ENCODE data around the gene AHDC1.
A peak's percentile ranks its signal among the peaks of the same experiment; 100 is the strongest.

The AHDC1 gene, protein sequence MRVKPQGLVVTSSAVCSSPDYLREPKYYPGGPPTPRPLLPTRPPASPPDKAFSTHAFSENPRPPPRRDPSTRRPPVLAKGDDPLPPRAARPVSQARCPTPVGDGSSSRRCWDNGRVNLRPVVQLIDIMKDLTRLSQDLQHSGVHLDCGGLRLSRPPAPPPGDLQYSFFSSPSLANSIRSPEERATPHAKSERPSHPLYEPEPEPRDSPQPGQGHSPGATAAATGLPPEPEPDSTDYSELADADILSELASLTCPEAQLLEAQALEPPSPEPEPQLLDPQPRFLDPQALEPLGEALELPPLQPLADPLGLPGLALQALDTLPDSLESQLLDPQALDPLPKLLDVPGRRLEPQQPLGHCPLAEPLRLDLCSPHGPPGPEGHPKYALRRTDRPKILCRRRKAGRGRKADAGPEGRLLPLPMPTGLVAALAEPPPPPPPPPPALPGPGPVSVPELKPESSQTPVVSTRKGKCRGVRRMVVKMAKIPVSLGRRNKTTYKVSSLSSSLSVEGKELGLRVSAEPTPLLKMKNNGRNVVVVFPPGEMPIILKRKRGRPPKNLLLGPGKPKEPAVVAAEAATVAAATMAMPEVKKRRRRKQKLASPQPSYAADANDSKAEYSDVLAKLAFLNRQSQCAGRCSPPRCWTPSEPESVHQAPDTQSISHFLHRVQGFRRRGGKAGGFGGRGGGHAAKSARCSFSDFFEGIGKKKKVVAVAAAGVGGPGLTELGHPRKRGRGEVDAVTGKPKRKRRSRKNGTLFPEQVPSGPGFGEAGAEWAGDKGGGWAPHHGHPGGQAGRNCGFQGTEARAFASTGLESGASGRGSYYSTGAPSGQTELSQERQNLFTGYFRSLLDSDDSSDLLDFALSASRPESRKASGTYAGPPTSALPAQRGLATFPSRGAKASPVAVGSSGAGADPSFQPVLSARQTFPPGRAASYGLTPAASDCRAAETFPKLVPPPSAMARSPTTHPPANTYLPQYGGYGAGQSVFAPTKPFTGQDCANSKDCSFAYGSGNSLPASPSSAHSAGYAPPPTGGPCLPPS (N-terminal part only)

DNA sequence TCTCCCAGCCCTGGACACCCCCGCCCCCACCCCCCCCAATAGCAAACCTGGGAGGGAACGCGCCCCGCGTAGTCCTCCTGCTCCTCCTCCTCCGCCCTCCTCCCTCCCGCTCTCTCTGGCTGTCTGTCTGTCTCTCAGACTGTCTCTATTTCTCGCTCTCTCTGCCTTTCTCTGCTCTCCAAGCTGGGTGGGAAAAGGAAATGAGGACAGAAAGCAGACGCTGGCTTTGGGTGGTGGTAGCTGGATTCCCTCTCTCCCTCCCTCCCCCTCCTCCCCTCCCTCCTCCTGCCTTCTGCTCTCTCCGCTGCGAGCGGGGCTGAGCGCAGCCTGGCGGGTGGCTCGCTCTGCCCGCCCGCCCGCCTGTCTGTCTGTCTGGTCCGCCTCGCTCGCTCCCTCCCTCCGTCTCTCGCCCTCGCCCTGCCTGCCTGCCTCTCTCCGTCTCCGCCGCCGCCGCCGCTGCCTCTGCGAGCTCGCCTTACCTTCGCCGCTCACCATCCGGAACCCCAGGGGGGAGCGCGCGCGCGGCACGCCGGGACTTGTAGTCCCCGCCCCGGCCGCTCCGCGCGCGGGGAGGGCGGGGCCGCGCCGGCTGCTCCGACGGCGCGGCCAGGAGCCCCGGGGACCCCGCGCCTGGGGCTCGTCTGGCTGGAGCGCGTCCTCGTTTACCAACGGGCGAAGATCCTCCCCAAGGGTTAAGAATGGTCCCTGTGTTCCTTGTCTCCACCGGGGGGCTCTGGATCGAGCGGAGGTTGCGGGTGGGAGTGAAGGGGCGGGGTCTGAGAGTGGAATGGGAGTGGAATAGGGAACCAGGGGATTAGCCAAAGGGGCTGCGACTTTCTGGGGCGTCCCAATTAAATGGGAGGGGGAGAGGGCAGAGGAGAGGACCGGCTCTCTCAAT lies at the start of gene AHDC1:
Gene AHDC1 (minus strand): TSS at position 464 of the 898 bp plus-strand sequence. CDS start 52,029 bp downstream, outside the sequence.
- Mint-ChIP-seq H3K4me1 (ENCODE audit: low read depth) (peaks cover 35% of the 10 kb centered on the region), H3K9me3 (no peaks in the 10 kb centered on the region), H3K4me3 (peak within 1 kb of the TSS; percentile 88), H3K27me3 (peaks cover 13% of the 10 kb centered on the region), H3K27ac (peak within 1 kb of the TSS; percentile 81), H3K36me3 (ENCODE audit: low read depth) (peaks cover 10% of the 10 kb centered on the region)
- intact Hi-C loops (cut with micrococcal nuclease), result loop anchor here (1.0 kb wide), 1 partner anchor 48 kb away; no protein-coding TSS in a partner anchor

DNA sequence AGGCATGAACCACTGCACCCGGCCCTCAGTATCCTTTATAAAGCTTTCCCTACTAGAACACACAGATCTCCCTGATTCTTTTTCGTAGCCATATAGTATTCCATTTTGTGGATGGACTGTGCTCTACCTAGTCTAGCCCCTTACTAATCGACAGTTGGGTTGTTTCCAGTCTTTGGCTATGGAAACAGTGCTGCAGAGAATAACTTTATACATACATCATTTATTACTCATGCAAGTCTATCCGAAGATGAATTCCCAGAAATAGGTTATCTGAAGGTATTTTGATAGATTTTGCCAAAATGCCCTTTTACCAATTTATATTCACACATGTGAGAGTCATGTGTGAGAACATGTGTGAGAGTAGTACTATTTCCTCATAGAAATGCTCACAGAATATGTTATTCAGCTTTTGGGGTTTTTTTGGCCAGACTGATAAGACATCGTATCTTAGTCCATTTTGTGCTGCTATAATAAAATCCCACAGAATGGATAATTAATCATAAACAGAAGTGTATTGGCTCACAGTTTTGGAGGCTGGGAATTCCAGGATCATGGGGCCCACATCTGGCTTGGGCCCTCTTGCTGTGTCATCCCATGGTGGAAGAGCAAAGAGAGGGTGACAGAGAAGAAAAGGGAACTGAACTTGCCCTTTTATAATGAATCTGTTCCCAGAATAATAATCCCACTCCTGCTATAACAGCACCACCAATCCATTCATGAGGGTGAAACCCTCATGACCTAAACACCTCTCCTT lies 48.3 kb upstream of the AHDC1 start:
- Mint-ChIP-seq H3K27me3 (no peaks in the 10 kb centered on the region), H3K4me3 (no peak overlapping the region), H3K4me1 (ENCODE audit: low read depth) (peaks cover 55% of the 10 kb centered on the region), H3K36me3 (ENCODE audit: low read depth) (no peaks in the 10 kb centered on the region), H3K27ac (peak overlapping the region; percentile 80), H3K9me3 (no peaks in the 10 kb centered on the region)
- intact Hi-C loops (cut with micrococcal nuclease), result no loop called here

DNA sequence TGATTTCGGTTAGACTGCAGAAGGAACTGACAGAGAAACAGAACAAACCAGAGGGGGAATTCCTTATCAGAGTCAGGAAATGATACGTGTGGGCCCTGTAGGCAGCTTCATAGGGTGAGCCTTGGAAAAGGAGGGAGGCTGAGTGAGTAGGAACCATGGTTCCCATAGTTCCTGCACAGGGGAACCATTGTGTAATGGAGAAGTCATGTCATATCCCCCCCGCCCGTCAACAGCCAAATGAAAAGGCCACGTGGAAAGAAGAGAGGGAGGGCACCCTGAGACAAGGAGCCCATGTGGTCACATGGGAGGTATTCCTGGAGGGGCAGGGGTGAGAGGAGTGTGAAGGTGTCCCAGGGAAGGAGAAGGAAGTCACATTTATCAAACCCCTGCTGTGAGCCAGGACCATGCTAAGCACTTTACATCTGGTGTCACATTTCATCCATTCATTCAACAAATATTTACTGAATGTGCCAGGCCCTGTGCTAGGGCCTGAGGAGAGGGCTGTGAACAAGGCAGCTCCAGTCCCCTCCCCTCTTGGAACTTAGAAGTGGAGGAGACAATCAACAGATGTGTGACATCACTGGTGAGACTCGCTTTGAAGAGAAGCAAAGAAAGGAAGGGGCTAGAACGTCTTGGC lies 46.7 kb upstream of the AHDC1 start:
- H3K4me3 Mint-ChIP-seq, result no peak overlapping the region
- no peaks in the 10 kb centered on the region for H3K36me3 Mint-ChIP-seq (ENCODE audit: low read depth)
- no peaks in the 10 kb centered on the region for H3K9me3 Mint-ChIP-seq
- peak overlapping the region; percentile 81 for H3K27ac Mint-ChIP-seq
- intact Hi-C loops (cut with micrococcal nuclease), result no loop called here
- no peaks in the 10 kb centered on the region for H3K27me3 Mint-ChIP-seq
- peaks cover 43% of the 10 kb centered on the region for H3K4me1 Mint-ChIP-seq (ENCODE audit: low read depth)

DNA sequence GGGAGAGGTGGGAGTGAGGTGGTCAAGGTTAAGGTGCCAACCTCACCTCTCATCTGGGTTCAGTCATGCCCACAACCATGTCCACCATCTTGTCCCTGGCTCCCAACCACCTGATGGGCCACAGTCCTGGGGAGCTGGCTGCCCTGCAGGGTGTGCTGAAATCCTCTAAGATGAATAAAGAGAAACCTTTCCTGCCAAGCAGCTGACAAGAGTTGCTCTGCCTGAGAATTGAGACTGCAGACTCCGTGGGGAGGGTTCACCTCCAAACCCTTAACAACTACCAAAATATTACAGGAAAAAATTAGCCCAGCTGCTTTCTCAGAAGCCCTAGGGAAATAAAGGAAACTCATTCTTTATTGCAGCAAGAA lies 46.2 kb upstream of the AHDC1 start:
- no peaks in the 10 kb centered on the region for H3K27me3 Mint-ChIP-seq
- H3K27ac Mint-ChIP-seq, result peak overlapping the region; percentile 81
- no peaks in the 10 kb centered on the region for H3K36me3 Mint-ChIP-seq (ENCODE audit: low read depth)
- H3K4me3 Mint-ChIP-seq, result no peak overlapping the region
- intact Hi-C loops (cut with micrococcal nuclease), result no loop called here
- H3K4me1 Mint-ChIP-seq (ENCODE audit: low read depth), result peaks cover 38% of the 10 kb centered on the region
- H3K9me3 Mint-ChIP-seq, result no peaks in the 10 kb centered on the region

DNA sequence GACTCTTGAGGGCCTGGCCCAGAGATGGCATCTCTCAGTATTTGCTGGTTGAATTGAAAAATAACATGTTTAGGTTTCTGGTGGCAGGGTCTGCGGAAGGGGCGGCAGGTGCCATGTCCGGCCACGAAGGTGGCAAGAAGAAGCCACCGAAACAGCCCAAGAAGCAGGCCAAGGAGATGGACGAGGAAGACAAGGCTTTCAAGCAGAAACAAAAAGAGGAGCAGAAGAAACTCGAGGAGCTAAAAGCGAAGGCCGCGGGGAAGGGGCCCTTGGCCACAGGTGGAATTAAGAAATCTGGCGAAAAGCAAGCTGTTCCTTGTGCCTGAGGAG lies 45.3 kb upstream of the AHDC1 start:
- Mint-ChIP-seq H3K4me1 (ENCODE audit: low read depth) (peaks cover 34% of the 10 kb centered on the region), H3K27ac (peak overlapping the region; percentile 2), H3K4me3 (no peak overlapping the region), H3K36me3 (ENCODE audit: low read depth) (no peaks in the 10 kb centered on the region), H3K27me3 (no peaks in the 10 kb centered on the region), H3K9me3 (no peaks in the 10 kb centered on the region)
- intact Hi-C loops (cut with micrococcal nuclease), result no loop called here

DNA sequence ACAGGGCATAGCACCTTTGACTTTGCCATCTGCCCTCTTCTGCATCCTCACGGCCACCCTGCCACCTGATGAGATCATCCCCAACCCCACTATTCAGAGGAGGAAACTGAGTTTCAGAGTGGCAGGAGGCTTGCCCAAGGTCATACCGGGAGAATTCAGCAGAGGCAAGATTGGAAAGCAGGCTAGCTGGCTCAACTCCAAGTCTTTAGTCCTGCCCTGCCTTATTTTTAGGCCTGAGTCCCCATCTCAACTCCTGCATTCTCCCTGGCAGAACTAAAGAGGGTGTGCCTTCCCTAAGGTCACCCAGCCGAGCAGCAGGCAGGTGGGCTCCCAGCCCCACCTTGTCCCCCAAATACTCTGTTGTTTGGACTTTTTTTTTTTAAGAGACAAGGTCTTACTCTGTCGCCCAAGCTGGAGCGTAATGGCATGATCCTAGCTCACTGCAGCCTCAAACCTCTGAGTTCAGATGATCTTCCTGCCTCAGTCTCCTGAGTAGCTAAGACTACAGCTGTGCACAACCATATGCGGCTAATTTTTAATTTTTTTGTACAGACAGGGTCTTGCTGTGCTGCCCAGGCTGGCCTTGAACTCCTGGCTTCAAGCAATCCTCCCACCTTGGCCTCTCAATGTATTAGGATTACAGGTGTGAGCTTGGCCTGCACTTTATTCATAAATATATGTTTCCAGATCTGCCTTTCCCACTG lies 44.8 kb upstream of the AHDC1 start:
- Mint-ChIP-seq H3K4me1 (ENCODE audit: low read depth) (peaks cover 39% of the 10 kb centered on the region), H3K4me3 (no peak overlapping the region)

DNA sequence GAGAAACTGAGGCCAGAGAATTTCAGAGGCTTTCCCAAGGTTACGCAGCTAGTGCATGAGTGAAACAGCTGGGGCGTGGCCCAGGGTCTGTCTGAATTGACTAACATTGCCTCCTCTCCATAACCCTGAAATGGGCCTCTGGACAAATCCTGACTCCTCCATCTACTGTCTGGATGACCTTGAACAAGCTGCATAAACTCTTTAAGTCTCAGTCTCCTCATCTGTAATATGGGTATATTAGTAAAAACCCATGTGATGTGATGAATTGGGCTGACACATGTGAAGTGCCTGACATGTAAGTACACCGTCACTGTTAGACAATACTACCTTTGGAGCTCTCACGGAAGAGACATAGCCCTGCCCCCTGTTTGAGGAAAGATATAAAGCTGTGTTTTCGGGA lies 43.4 kb upstream of the AHDC1 start:
- H3K4me3 Mint-ChIP-seq, result no peak overlapping the region
- intact Hi-C loops (cut with micrococcal nuclease), result no loop called here
- peak overlapping the region; percentile 63 for H3K27ac Mint-ChIP-seq
- H3K4me1 Mint-ChIP-seq (ENCODE audit: low read depth), result peaks cover 38% of the 10 kb centered on the region
- H3K36me3 Mint-ChIP-seq (ENCODE audit: low read depth), result no peaks in the 10 kb centered on the region
- no peaks in the 10 kb centered on the region for H3K9me3 Mint-ChIP-seq
- no peaks in the 10 kb centered on the region for H3K27me3 Mint-ChIP-seq

More for the DNA sequence above, 44.8 kb upstream of the AHDC1 start:
- H3K27me3 Mint-ChIP-seq, result no peaks in the 10 kb centered on the region
- H3K27ac Mint-ChIP-seq, result peak overlapping the region; percentile 2
- H3K9me3 Mint-ChIP-seq, result no peaks in the 10 kb centered on the region
- intact Hi-C loops (cut with micrococcal nuclease), result no loop called here
- no peaks in the 10 kb centered on the region for H3K36me3 Mint-ChIP-seq (ENCODE audit: low read depth)

DNA sequence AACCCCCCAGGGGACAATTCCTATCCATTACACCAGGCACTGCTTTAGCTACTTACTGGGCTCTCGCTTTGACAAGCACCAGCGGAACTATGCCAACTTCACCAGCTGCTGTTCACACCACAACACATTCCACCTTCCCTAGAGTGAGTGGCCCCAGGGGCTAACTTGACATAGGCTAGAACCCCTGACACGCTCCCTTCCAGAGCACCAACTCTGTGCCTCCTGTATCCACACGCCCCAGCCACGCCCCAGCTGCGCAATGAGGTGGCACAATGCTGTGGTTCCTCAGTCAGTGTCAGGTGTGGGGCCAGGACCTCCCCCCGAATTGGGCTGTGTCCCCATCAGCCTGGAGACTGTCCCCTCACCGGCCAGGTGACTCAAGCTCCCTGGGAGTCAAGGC lies 42.7 kb upstream of the AHDC1 start:
- H3K27ac Mint-ChIP-seq, result peak overlapping the region; percentile 63

DNA sequence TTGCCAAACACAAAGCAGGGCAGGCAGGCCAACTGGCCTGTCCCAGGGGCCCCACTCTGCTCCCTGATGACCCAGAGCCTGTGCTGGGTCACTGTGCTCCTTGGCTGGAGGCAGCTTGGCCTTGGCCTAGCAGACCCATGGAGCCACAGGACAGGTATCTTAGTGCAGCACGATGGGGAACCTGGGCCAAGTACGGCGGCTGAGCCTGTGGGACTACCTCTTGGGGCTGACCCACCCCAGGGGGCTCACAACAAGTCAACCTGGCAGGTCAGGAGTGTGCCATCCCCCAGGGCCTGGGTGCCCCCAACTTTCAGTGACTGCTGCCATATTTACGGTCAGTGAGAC lies 41.1 kb upstream of the AHDC1 start:
- peak overlapping the region; percentile 54 for H3K27ac Mint-ChIP-seq
- no peaks in the 10 kb centered on the region for H3K36me3 Mint-ChIP-seq (ENCODE audit: low read depth)
- peaks cover 30% of the 10 kb centered on the region for H3K4me1 Mint-ChIP-seq (ENCODE audit: low read depth)
- H3K27me3 Mint-ChIP-seq, result no peaks in the 10 kb centered on the region
- H3K4me3 Mint-ChIP-seq, result no peak overlapping the region
- intact Hi-C loops (cut with micrococcal nuclease), result no loop called here
- no peaks in the 10 kb centered on the region for H3K9me3 Mint-ChIP-seq

More for the DNA sequence above, 42.7 kb upstream of the AHDC1 start:
- Mint-ChIP-seq H3K4me1 (ENCODE audit: low read depth) (peaks cover 32% of the 10 kb centered on the region), H3K4me3 (no peak overlapping the region), H3K27me3 (no peaks in the 10 kb centered on the region), H3K9me3 (no peaks in the 10 kb centered on the region), H3K36me3 (ENCODE audit: low read depth) (no peaks in the 10 kb centered on the region)
- intact Hi-C loops (cut with micrococcal nuclease), result no loop called here

DNA sequence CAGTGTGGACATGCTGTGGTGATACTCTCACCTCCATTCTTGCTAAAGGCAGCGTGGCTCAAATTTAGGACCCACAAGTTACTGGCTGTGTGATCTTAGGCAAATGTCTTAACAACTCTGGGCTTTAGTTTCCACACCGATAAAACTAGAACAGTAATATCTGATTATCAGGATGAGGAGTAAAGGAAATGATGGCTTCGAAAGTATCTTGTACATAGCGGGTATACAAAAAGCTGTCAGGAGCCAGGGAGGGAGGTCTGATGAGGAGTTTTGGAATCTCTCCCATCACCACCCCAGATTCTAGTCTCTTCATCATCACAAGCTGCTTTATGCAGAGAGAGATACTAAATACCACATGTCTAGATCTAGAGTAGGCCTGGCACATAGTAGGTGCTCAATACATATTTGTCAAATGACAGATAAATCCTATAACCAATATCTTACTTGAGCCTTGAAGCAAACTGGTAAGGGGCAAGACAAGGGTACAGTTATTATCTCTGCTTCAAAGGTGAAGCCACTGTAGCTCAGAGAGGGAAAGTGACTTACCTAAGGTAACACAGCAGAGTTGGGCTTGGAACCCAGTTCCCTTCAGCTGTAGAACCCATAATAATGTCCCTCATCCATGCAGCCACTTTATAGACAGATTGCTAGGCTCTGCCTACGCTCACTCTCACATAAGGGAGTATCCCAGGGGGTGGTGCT lies 40.6 kb upstream of the AHDC1 start:
- Mint-ChIP-seq H3K9me3 (no peaks in the 10 kb centered on the region), H3K27me3 (no peaks in the 10 kb centered on the region), H3K36me3 (ENCODE audit: low read depth) (no peaks in the 10 kb centered on the region), H3K27ac (peak overlapping the region; percentile 54), H3K4me1 (ENCODE audit: low read depth) (peaks cover 31% of the 10 kb centered on the region), H3K4me3 (no peak overlapping the region)
- intact Hi-C loops (cut with micrococcal nuclease), result no loop called here

DNA sequence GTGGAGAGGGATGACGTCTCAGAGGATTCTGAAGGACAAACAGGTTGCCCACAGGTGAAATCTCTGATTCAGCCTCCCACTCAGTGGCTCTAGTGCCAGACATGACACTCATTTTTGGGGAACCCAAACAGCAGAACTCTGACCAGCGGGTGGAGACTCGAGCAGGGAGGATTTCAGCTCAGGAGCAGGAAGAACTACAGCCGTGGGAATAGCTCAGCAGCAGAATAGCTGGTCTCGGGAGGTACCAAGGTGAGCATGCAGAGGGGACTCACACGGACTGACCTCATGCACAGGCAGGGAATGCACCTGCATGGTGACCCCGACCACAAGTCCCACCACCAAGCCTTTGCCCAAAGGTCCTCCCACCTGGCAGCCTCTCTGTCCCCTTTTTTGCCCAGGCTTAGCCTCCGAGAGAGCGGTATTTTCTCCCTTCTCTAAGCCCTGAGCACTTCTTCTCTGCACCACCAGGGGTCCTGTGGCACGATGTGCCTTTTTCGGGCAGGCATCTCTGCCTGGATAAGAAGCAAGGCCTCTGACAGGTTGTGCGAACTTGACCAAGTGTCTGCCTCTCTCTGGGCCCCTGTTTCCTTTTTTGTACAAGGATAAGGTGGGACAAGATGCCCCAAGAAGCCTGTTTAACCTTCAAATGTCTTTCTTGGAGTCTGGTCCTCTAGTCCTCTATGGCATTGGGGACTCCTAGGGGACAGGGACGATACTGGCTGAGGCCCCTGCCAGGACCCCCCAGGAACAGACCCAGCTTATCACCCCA lies 39.8 kb upstream of the AHDC1 start:
- no peaks in the 10 kb centered on the region for H3K9me3 Mint-ChIP-seq
- H3K27me3 Mint-ChIP-seq, result no peaks in the 10 kb centered on the region
- no peaks in the 10 kb centered on the region for H3K36me3 Mint-ChIP-seq (ENCODE audit: low read depth)
- H3K4me1 Mint-ChIP-seq (ENCODE audit: low read depth), result peaks cover 28% of the 10 kb centered on the region
- intact Hi-C loops (cut with micrococcal nuclease), result no loop called here
- no peak overlapping the region for H3K27ac Mint-ChIP-seq
- no peak overlapping the region for H3K4me3 Mint-ChIP-seq
